NCI-H460 (cell line): ENCODE data around the gene GMEB2. TPM values are rescaled to one million over a fixed set of nuclear protein-coding genes. Genes with fewer than 3 reads are reported as not detected.

ENCODE experiments used
- DNase-seq: peaks from one replicate; pipeline ENCODE4 v3.0.0-alpha.2; 2016; ENCODE audit warnings: low read depth; ENCODE audit errors: extremely low read depth
- total RNA-seq: library from RNA; depleted of rRNA; stranded (reverse); fragments of >200 nt; shearing (Covaris generic); gene quantifications from 2 replicates; pipeline ENCODE4 v1.2.3, GENCODE V29; 2014

GMEB2 gene
- total RNA-seq, 1 experiment from 2014 or later: 13.1 TPM

GRCh38 chr20:63551068-63551467, 75.8 kb downstream of the GMEB2 start:
- DNase-seq: no peak

GRCh38 chr20:63549679-63550282, 77.1 kb downstream of the GMEB2 start:
- DNase-seq: no peak

DNA sequence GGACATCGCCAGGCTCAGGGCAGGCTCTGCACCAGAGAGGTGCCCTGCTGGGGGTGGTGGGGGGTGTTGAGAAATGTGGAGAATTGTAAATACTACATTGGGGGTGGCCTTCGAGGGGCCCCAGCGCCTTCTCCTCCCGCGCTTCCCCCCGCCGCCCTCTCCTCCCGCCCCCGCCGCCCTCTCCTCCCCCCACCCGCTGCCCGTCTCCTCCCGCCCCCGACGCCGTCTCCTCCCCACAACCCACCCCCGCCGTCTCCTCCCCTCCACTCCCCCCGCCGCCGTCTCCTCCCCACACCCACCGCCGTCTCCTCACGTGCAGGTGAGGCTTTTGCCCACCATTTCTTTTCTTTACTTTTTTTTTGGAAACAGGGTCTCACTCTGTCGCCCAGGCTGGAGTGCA, 77.9 kb downstream of the GMEB2 start:
- DNase-seq: no peak

DNA sequence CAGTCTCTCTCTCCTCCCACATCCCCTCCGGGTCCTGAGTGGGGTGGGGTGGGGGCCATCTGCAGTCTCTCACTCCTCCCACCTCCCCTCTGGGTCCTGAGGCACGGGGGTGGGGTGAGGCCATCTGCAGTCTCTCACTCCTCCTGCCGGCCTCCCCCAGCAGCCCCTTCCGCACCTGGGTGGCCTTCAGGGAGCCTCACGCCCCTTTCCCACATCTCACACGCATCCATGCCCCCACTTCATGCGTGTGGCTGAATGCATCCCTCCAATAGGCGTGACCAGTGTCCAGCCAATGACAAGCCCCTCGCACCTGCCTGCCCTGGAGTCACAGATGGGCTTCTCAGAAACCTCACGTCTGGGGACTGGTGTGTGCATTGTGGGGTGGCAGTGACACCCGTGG, 78.4 kb downstream of the GMEB2 start:
- no peak for DNase-seq

GRCh38 chr20:63547725-63548480, 79.0 kb downstream of the GMEB2 start, which contains the start of gene SRMS:
SRMS (minus strand) TSS chr20:63547749; CDS start chr20:63547463, 286 bp downstream.
- no peak for DNase-seq

DNA sequence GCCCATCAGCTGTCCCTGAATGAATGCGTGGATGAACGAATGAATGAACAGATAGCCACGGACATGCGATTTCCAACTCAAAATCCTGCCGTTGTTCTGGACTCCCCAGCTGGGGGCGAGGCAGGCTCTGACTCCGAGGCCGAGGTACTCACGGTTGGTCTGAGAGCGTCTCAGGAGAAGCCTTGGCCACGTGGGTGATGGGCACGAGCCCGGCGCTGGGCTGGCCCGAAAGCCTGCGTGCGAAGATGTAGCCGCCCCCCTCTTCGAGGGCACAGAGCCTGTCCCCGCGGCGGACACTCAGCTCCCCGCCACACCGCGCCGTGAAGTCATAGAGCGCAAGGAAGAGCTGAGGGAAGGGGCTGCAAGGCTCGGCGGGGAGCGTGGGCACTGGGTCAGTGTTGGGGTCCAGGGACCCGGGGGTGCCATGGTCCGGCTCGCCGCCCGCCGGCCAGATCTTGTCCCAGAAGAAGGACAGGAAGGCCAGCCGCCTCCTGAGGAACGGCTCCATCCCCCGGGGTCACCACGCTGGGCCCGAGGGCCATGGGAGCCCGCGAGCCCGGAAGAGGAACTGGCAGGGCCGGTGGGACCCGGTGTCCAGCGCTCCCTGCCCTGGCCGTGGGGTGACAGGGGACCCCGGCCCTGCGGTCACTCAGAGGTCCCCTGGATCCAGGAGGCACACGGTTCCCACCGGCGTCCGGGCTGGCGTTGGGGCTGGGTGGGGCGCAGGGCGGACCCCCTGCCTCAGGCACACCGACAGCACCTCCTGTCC, 79.8 kb downstream of the GMEB2 start:
- DNase-seq: no peak

DNA sequence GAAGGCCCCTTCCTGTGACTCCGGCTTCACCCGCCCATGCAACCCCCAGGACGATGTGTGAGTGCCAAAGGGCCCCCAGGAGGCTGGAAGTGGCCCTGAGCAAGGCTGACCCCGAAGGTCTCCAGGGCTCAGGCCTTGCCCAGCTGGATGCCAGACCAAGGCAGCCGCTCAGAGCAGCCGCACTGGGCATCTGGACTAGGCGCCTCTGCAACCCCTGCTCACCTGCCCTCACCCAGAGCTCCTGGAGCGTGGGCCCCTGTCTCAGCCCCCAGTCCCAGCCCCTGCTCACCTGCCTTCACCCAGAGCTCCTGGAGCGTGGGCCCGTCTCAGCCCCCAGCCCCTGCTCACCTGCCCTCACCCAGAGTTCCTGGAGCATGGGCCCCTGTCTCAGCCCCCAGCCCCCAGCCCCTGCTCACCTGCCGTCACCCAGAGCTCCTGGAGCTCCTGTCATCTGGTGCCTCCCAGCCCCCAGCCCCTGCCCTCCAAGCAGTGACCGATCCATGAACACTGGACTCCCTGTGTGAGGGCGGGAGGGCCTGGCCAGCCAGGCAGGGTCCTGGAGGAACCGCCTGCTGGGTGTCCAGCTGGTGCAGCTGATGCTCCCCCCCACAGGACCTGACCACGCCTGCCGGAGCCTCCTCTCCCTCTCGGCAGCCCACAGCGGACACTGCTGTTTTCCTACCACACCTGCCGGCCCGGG, 80.5 kb downstream of the GMEB2 start:
- DNase-seq: no peak

DNA sequence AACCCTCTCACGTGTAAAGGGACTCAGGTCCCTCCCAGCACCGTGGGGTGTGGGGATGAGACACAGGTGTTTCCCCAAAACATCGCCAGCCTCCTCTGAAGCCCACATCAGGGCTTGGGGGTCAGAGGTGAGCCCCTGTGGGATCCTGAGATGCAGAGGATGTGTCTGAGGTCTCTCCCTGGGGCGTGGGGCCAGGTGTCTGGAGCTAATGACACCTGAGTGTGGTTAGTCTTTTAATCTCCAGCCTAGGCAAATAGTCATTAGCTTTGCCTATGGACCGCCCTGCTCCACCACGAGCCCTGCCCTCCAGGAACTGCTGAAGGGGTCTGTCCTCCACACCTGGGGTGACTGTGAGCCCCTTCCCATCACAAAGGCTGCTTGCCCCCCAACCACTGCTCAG, 81.1 kb downstream of the GMEB2 start:
- DNase-seq: no peak

GRCh38 chr20:63544958-63545516, 81.9 kb downstream of the GMEB2 start:
- DNase-seq: no peak

DNA sequence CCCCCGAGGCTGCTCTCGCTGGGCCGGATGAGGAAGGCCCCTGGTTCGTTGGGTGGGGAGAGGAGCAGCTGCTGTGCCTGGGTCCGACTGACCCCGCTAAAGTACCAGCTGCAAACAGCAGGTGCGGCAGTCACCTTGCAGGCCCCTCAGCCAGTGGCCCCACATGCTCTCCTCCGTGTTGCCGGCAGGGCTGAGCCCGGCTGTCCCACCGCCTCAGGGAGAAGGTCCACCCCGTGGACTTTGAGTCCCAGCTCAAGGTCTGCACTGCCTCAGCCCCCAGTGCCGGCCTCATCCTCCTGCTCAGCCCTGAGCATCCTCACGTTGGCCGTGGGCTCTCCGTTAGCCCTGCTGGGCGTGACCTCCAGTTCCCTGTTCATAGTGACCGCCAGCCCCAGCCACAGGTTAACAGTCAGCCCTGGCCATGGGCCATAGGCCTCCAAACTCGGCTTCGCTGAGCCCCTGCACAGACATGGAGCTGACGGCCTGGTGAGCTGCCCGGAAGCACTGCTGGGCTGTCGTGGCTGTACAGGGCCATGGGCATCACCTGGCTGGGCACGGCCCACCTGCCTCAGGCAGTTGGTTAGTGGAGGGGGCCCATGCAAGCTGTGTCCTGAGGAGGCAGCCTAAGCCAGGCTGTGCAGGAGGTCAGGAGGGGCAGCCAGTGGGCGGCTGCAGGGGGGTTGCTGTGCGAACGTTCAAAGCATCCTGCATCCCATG, 82.5 kb downstream of the GMEB2 start:
- no peak for DNase-seq

DNA sequence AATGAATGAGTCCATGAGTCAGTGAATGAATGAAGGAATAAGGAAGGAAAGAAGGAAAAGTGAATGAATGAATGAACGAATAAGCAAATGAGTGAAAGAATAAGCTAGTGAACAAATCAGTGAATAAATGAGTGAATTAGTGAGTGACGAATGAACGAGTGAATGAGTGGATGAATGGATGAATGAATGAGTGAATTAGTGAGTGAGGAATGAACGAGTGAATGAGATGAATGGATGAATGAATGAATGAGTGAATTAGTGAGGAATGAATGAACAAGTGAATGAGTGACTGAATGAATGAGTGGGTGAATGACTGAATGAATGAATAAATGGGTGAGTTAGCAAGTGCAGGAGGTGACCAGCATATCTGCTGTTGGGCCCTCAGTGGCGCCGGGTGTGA, 83.2 kb downstream of the GMEB2 start:
- no peak for DNase-seq

- DNase-seq: no peak
Measured at GRCh38 chr20:63543131-63543530, 83.8 kb downstream of the GMEB2 start.

- DNase-seq: no peak
Measured at GRCh38 chr20:63542696-63543095, 84.2 kb downstream of the GMEB2 start.

- no peak for DNase-seq
Measured at GRCh38 chr20:63542031-63542559, 84.8 kb downstream of the GMEB2 start.

DNA sequence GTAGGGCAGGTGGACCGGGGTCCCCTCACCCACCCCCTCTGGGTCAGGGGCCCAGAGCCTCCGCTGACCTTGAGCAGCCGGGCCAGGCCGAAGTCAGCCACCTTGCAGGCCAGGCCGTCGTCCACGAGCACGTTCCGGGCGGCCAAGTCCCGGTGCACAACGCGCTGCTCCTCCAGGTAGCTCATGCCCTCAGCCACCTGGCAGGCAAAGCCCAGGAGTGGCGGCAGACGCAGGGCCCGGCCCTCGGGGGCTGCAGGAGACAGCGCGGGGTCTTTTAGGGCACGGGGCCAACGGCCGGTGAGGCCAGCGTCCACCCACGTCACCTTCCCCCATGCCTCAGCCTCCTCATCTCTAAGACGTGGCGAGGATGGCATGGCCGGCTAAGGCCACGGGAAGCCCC, 85.5 kb downstream of the GMEB2 start:
- DNase-seq: no peak

GRCh38 chr20:63540417-63541186, 86.3 kb downstream of the GMEB2 start:
- DNase-seq: no peak

DNA sequence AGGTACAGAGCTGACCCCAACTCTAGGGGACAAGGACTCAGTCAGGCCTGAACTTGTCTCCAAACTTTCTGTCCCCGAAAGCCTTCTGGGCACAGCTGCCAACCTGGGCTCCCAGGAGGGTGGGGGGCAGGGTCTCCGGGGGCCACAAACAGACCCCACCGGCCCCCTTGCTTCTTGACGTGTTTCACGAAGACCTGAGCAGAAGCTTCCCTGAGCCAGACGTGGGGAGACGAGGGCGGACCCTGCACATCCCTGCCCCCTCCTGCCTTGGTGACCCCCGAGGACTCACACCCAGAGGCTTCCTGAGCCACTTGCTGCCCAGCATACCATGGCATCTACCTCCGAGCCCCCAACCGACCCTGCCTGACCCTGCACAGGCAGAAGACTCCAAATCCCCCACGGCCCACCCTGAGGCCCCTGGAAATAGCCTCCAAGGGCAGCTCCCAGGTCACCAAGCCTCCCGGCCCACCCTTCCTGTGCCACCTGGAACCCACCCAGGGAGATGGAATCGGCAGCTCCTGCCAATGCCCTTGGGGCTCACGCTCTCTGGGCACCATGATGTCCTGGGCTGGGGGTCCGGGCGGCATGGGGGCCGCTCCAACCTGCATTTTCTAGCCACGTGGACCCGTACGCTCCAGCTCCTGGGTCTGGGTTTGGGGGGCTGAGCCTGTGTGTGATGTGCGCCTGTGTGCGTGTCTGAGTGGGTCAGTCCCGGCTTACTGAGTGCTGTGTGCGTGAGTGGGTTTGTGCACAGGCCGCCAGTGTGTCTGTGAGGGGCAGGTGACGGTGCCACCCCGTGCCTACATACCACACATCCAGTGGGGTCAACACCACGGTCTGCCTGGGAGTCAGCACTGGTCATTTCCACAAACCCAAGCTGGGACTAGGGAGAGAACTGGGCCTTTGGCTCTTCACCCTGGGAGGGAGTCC, 87.2 kb downstream of the GMEB2 start:
- DNase-seq: no peak

DNA sequence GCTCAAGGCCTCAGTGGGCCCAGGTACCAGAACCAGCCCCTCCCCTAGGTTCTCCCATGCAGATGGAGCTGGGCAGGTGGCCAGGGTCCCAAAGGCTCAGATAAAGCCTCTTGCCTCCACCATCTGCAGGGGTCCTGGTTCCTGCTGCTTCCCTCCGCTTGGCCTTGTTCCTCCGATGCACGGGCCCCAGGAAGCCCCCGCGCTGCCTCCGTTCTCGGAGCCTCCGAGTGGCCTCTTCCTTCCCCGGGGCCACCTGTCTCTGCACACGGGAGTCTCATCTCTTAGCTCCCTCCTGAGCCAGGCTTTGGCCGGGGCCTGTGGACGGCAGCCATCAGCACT, 87.8 kb downstream of the GMEB2 start:
- no peak for DNase-seq
